OCI-LY3 (cell line): ENCODE data around the gene RBBP8.

Experiments
- H2AFZ ChIP-seq: fragments of 200-600, 300-600 bp; shearing (Covaris generic); 2 replicates; pipeline ENCODE4 v1.6.0; 2014; ENCODE audit warnings: antibody characterized with exemption, low read depth, low read length
- H3K27ac ChIP-seq: fragments of 200-600, 300-600 bp; sonication (generic); 2 replicates; pipeline ENCODE4 v1.5.1; 2014; ENCODE audit warnings: mild to moderate bottlenecking, low read length, moderate library complexity, mixed read lengths
- H3K27me3 ChIP-seq: fragments of 200-600, 300-600 bp; sonication (generic); 2 replicates; pipeline ENCODE4 v1.6.1; 2014; ENCODE audit warnings: low read depth, low read length, mixed read lengths
- H3K36me3 ChIP-seq: fragments of 200-600, 300-600 bp; sonication (generic); replicated peaks from 2 replicates; pipeline ENCODE3; 2014; ENCODE audit warnings: low read depth, low read length, mixed read lengths
- H3K4me1 ChIP-seq: fragments of 300-600, 200-600 bp; sonication (generic); 2 replicates; pipeline ENCODE4 v1.6.1; 2014; ENCODE audit warnings: low read length, mixed read lengths
- H3K4me2 ChIP-seq: fragments of 200-600, 300-600 bp; sonication (generic); 2 replicates; pipeline ENCODE4 v1.6.1; 2014; ENCODE audit warnings: low read length, mixed read lengths
- H3K4me3 ChIP-seq: fragments of 300-600, 200-600 bp; sonication (generic); 2 replicates; pipeline ENCODE4 v1.5.1; 2014; ENCODE audit warnings: antibody characterized with exemption, mild to moderate bottlenecking, low read length, moderate library complexity
- H3K79me2 ChIP-seq: fragments of 300-600, 200-600 bp; shearing (Covaris generic); 2 replicates; pipeline ENCODE4 v1.6.1; 2014; ENCODE audit warnings: mild to moderate bottlenecking, low read length, mixed read lengths
- H3K9ac ChIP-seq: fragments of 300-600, 200-600 bp; shearing (Covaris generic); 2 replicates; pipeline ENCODE4 v1.6.0; 2014; ENCODE audit warnings: mild to moderate bottlenecking, low read length, moderate library complexity
- H3K9me3 ChIP-seq: fragments of 200-600, 300-600 bp; shearing (Covaris generic); 2 replicates; pipeline ENCODE4 v1.6.1; 2014; ENCODE audit warnings: low read length, mixed read lengths; ENCODE audit not compliant: insufficient read depth
- H4K20me1 ChIP-seq: fragments of 200-600, 300-600 bp; sonication (generic); 2 replicates; pipeline ENCODE4 v1.6.1; 2016; ENCODE audit warnings: low read length, mixed read lengths; ENCODE audit not compliant: insufficient read depth
- EZH2phosphoT487 ChIP-seq: fragments of 200-600 bp; shearing (Covaris generic); IDR thresholded peaks from 2 replicates; pipeline ENCODE4 v1.6.1; 2018; ENCODE audit warnings: antibody characterized with exemption, mixed run types, low read depth
- TF ChIP-seq, protein P1 (sequence below): fragments of 200-600, 300-600 bp; sonication (generic); IDR thresholded peaks from 2 replicates; pipeline ENCODE4 v1.5.1; 2014; ENCODE audit warnings: antibody characterized with exemption, low read length, low read depth

The RBBP8 gene

DNA sequence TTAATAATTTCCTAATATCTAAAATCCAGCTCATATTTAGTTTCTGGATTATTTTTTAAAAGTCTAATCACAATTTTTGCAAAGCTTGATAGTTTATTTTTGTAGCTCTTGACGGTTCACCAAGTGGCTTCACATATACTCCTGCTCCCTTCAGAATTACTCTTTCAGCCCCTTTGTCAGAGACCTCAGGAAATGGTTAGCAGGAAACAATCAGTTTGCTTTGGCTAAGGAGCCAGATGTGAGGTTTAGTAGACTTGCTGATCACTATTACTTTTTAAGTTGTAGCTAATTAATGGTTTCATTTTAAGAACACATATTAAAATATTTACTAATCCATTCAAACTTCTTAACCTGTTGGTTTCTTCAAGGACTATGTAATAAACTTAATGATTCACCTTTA, 2.3 kb downstream of the RBBP8 start:
- peaks cover 38% of the 10 kb centered on the region for H3K79me2 ChIP-seq
- H4K20me1 ChIP-seq = no peaks in the 10 kb centered on the region
- TF ChIP-seq, protein P1, sequence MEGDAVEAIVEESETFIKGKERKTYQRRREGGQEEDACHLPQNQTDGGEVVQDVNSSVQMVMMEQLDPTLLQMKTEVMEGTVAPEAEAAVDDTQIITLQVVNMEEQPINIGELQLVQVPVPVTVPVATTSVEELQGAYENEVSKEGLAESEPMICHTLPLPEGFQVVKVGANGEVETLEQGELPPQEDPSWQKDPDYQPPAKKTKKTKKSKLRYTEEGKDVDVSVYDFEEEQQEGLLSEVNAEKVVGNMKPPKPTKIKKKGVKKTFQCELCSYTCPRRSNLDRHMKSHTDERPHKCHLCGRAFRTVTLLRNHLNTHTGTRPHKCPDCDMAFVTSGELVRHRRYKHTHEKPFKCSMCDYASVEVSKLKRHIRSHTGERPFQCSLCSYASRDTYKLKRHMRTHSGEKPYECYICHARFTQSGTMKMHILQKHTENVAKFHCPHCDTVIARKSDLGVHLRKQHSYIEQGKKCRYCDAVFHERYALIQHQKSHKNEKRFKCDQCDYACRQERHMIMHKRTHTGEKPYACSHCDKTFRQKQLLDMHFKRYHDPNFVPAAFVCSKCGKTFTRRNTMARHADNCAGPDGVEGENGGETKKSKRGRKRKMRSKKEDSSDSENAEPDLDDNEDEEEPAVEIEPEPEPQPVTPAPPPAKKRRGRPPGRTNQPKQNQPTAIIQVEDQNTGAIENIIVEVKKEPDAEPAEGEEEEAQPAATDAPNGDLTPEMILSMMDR = no peak
- TF ChIP-seq EZH2phosphoT487 = no peak
- H2AFZ ChIP-seq = no peak overlapping the region
- H3K4me3 ChIP-seq = peak overlapping the region; percentile 10
- H3K27ac ChIP-seq = no peak overlapping the region
- no peaks in the 10 kb centered on the region for H3K9me3 ChIP-seq
- peaks cover 13% of the 10 kb centered on the region; the same call in 1 of the 2 replicates for H3K4me1 ChIP-seq
- peaks cover 15% of the 10 kb centered on the region for H3K36me3 ChIP-seq
- H3K27me3 ChIP-seq = no peaks in the 10 kb centered on the region
- H3K9ac ChIP-seq = 0 out of 2 replicates have a peak overlapping the region, but pooled peaks have one; percentile 3
- peak overlapping the region; percentile 25 for H3K4me2 ChIP-seq

DNA sequence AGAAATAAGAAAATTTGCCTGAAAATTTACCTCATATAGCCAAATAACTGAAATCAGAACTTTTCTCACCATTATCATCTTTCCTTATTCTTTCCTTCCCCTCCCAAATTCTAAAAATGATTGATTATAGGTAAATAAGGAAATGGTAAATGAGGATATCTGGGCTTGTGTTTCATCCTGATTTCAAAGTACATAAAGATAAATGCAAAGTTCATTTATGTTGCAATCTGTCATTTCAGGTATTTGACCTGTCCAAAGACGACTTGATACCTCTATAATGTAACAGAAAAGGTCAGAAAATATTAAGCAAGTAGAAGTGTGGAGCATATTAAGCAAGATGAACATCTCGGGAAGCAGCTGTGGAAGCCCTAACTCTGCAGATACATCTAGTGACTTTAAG, 3.4 kb downstream of the RBBP8 start:
- Histone ChIP-seq H3K27ac (no peak overlapping the region), H3K4me2 (no peak overlapping the region), H2AFZ (no peak overlapping the region), H3K27me3 (no peaks in the 10 kb centered on the region), H3K9ac (no peak overlapping the region), H3K79me2 (peaks cover 38% of the 10 kb centered on the region), H3K36me3 (peaks cover 15% of the 10 kb centered on the region), H3K4me1 (peaks cover 13% of the 10 kb centered on the region; the same call in 1 of the 2 replicates), H4K20me1 (no peaks in the 10 kb centered on the region), H3K9me3 (no peaks in the 10 kb centered on the region), H3K4me3 (no peak overlapping the region)
- TF ChIP-seq, protein P1 = no peak
- TF ChIP-seq EZH2phosphoT487 = no peak

DNA sequence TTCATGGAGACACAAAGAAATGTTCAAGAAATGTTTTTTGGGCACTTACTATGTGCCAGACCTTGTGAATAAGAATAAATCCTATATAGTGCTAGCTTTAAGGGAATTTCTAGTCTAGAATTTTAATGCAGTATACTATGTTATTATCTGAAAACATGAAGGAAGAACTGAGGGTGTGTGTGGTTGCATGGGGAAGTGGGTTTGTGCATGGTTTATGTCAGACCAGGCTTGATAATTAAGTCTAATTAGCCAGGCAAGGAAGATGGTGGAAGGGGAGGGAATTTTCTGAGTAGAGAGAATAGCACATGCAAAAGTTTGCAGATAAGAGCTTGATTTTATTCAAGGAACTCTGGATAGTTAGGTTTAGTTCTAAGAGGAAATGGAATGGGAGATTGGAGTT, 6.5 kb downstream of the RBBP8 start:
- Histone ChIP-seq H2AFZ (no peak overlapping the region), H3K4me3 (no peak overlapping the region)

DNA sequence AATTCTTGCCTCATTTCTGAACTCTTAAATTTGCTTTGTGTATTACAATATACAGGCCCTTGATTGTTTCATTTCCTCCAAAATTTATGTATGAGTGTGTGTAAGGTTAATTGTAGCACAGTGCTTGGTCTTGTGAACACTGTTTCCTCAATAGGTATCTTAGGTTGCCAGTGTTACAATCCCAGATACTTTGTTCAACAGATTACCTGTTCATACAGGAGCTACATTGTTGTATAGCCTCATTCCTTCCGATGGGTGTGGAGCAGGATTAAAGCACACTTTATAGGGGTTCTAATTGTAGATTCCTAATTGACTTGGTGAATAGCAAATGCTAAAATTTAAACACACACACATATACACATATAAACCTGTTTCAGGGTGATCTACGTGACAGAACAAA, 10.7 kb downstream of the RBBP8 start:
- TF ChIP-seq, protein P1 = no peak
- no peak for TF ChIP-seq EZH2phosphoT487
- Histone ChIP-seq H2AFZ (no peak overlapping the region), H3K9ac (no peak overlapping the region), H4K20me1 (no peaks in the 10 kb centered on the region), H3K36me3 (peaks cover 15% of the 10 kb centered on the region), H3K4me2 (no peak overlapping the region), H3K4me1 (peaks cover 13% of the 10 kb centered on the region), H3K9me3 (no peaks in the 10 kb centered on the region), H3K4me3 (no peak overlapping the region), H3K79me2 (peaks cover 5% of the 10 kb centered on the region), H3K27ac (no peak overlapping the region), H3K27me3 (no peaks in the 10 kb centered on the region)

More for the DNA sequence above, 6.5 kb downstream of the RBBP8 start:
- Histone ChIP-seq H3K4me1 (peaks cover 8% of the 10 kb centered on the region; the same call in 1 of the 2 replicates), H3K9me3 (no peaks in the 10 kb centered on the region), H3K79me2 (peaks cover 28% of the 10 kb centered on the region), H3K27me3 (no peaks in the 10 kb centered on the region), H3K4me2 (no peak overlapping the region), H3K36me3 (peaks cover 15% of the 10 kb centered on the region), H3K27ac (no peak overlapping the region), H4K20me1 (no peaks in the 10 kb centered on the region), H3K9ac (no peak overlapping the region)
- TF ChIP-seq EZH2phosphoT487 = no peak
- TF ChIP-seq, protein P1 = no peak
